Prostate gland (tissue), 2 donors: ENCODE measurements around the gene PDIA3. TPM values are rescaled to one million over a fixed set of nuclear protein-coding genes. Genes with fewer than 3 reads are reported as not detected.

Experiments
- DNase-seq: peaks from one replicate; pipeline ENCODE4 v3.0.0-alpha.2; 2019; ENCODE audit warnings: low spot score
- H3K27ac ChIP-seq, 2 donors: fragments of 200-600 bp; sonication (generic); 2 replicates each; pipeline ENCODE4 v1.5.1; 2017 to 2019
- H3K27me3 ChIP-seq: fragments of 200-600 bp; sonication (generic); replicated peaks from 2 replicates; pipeline ENCODE4 v1.5.1; 2019; ENCODE audit not compliant: insufficient read depth
- H3K36me3 ChIP-seq, 2 donors: fragments of 200-600 bp; sonication (generic); 1 replicate in 1 of 2; 2 replicates in 1 of 2; pipeline versions ENCODE4 v1.5.1 to v1.8.1; 2017 to 2019
- H3K4me1 ChIP-seq: fragments of 200-600 bp; sonication (generic); replicated peaks from 2 replicates; pipeline ENCODE4 v1.5.1; 2019
- H3K4me3 ChIP-seq, 2 donors: fragments of 200-600 bp; sonication (generic); 2 replicates each; pipeline ENCODE4 v1.5.1; 2017 to 2019
- H3K9me3 ChIP-seq: fragments of 200-600 bp; sonication (generic); 2 replicates; pipeline ENCODE4 v1.5.1; 2017
- POLR2A ChIP-seq: fragments of 450-650 bp; IDR thresholded peaks from one replicate; pipeline ENCODE4 v1.6.1; 2016; ENCODE audit warnings: antibody characterized with exemption, mild to moderate bottlenecking
- POLR2AphosphoS5 ChIP-seq: sonication (generic); formaldehyde crosslinking; IDR thresholded peaks from one replicate; pipeline ENCODE4 v1.6.1; 2017; ENCODE audit warnings: antibody characterized with exemption
- WGBS: methylation state at CpG from one replicate; pipeline ENCODE4 v1.1.5; 2018; 5-methylcytosine and 5-hydroxymethylcytosine counted together
- intact Hi-C: fragments of 100-400 bp; cut with DNase I; formaldehyde crosslinking; loops from one replicate; pipeline ENCODE4 v1.14.2; 2022
- total RNA-seq, 2 donors: library from RNA; depleted of rRNA; stranded (reverse); fragments of >200 nt; gene quantifications; one replicate each; pipeline ENCODE4 v1.1.0, GENCODE V29; 2016
- TF ChIP-seq, protein P1 (sequence below), 4 experiments: fragments of 200-600 bp in 2 of 4; fragments of 450-650 bp in 2 of 4; sonication (generic) in 2 of 4; IDR thresholded peaks; 1 replicate in 3 of 4; 2 replicates in 1 of 4; pipeline ENCODE4 v1.5.1; 2016 to 2019; ENCODE audit warnings: antibody characterized with exemption in 4 of 4, mild to moderate bottlenecking in 2 of 4, moderate library complexity in 2 of 4

Gene PDIA3
- total RNA-seq, 2 donors from 2014 or later: 172 to 432 TPM

DNA sequence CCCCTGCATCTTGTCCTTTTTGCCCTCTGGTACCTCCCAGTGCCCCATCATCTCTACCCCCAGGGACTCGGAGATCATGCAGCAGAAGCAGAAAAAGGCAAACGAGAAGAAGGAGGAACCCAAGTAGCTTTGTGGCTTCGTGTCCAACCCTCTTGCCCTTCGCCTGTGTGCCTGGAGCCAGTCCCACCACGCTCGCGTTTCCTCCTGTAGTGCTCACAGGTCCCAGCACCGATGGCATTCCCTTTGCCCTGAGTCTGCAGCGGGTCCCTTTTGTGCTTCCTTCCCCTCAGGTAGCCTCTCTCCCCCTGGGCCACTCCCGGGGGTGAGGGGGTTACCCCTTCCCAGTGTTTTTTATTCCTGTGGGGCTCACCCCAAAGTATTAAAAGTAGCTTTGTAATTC, 47.4 kb downstream of the PDIA3 start:
- peak overlapping the region; percentile 99 for H3K27ac ChIP-seq
- peaks cover 26% of the 10 kb centered on the region for H3K4me1 ChIP-seq
- intact Hi-C loops: no loop called here
- H3K4me3 ChIP-seq: peak overlapping the region; percentile 89 to 98
- DNase-seq: no peak
- H3K27me3 ChIP-seq: no peaks in the 10 kb centered on the region
- TF ChIP-seq POLR2A (no peak), POLR2AphosphoS5 (no peak)
- 79% methylated on average over 10 of the region's 10 CpGs for WGBS
- peaks cover 4 to 5% of the 10 kb centered on the region in 2 donors for H3K36me3 ChIP-seq
- H3K9me3 ChIP-seq: no peaks in the 10 kb centered on the region

DNA sequence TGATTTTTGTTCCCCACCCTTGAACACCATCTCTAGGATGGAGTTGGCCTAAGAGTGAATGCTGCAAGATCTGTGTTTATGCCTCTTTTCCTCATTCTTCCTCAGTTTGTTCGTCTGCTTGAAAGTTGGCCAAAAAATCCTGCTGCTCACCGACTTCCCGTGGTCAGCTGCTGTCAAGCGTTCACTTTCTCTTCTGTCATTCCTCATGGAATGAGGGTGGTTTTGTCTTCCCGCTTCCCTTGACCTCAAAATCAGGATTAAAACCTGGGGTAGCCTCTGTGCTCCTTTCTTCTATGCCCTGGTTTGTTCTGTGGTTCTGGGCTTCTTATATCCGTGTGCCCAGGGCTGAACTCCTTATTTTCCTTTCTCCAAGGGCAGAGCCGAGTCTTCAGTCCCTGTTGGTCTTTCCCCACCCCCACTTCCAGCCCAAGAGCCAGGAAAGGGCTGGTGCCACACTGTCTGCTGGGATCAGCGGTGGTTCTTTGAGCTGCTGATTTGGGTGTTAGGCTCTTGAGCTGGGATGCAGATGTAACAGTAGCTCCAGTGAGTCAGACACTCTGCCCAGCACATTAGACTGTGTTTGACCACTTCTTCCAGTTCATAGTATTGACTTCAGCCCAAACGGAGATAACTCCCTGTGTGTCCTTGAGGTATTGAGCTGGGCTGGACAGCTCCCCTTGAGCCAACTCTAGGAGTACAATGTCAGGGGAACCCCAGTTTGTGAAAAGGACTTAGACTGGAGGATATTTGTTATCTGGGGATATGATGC, 48.2 kb downstream of the PDIA3 start:
- H3K27me3 ChIP-seq: no peaks in the 10 kb centered on the region
- peak overlapping the region in 1 of 2 donors; percentile 89 for H3K4me3 ChIP-seq
- intact Hi-C loops: no loop called here
- H3K27ac ChIP-seq: peak overlapping the region; percentile 99
- H3K4me1 ChIP-seq: peaks cover 31% of the 10 kb centered on the region
- H3K9me3 ChIP-seq: no peaks in the 10 kb centered on the region
- TF ChIP-seq, protein P1, sequence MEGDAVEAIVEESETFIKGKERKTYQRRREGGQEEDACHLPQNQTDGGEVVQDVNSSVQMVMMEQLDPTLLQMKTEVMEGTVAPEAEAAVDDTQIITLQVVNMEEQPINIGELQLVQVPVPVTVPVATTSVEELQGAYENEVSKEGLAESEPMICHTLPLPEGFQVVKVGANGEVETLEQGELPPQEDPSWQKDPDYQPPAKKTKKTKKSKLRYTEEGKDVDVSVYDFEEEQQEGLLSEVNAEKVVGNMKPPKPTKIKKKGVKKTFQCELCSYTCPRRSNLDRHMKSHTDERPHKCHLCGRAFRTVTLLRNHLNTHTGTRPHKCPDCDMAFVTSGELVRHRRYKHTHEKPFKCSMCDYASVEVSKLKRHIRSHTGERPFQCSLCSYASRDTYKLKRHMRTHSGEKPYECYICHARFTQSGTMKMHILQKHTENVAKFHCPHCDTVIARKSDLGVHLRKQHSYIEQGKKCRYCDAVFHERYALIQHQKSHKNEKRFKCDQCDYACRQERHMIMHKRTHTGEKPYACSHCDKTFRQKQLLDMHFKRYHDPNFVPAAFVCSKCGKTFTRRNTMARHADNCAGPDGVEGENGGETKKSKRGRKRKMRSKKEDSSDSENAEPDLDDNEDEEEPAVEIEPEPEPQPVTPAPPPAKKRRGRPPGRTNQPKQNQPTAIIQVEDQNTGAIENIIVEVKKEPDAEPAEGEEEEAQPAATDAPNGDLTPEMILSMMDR (IDR thresholded peaks at IDR 0.05): no peak
- TF ChIP-seq POLR2A (no peak), POLR2AphosphoS5 (no peak)
- peaks cover 4 to 5% of the 10 kb centered on the region in 2 donors for H3K36me3 ChIP-seq
- 86% methylated on average over 9 of the region's 9 CpGs for WGBS
- no peak for DNase-seq

GRCh38 chr15:43795197-43795596, 49.0 kb downstream of the PDIA3 start:
- Histone ChIP-seq H3K9me3 (no peaks in the 10 kb centered on the region), H3K36me3 (peaks cover 4 to 5% of the 10 kb centered on the region in 2 donors), H3K27me3 (no peaks in the 10 kb centered on the region), H3K4me1 (peaks cover 37% of the 10 kb centered on the region), H3K27ac (peak overlapping the region in 1 of 2 donors; percentile 99), H3K4me3 (no peak overlapping the region)
- DNase-seq: no peak
- no peak for TF ChIP-seq POLR2AphosphoS5
- TF ChIP-seq, protein P1 (IDR thresholded peaks at IDR 0.05): no peak
- no peak for TF ChIP-seq POLR2A
- WGBS: 98% methylated on average over 2 of the region's 2 CpGs
- intact Hi-C loops: no loop called here

DNA sequence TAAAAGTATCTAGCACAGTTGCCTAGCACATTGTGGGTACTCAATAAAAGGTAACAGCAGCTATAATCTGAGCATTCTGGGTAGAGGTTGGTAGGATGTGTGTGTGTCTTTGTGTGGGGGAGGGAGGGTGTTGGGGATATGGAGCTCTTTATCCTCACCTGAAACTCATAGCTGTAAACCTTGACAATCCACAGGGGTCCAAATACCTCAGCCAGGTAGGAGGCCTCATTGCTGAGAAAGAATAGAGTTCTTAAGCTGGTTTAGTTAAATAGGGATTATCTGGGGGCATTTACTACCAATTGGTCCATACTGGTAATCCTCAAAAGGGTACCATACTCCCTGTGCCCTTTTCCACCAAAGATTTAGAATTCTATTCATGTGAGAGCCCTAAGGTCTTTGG, 49.8 kb downstream of the PDIA3 start:
- DNase-seq: no peak
- H3K4me3 ChIP-seq: no peak overlapping the region
- H3K27ac ChIP-seq: peak overlapping the region in 1 of 2 donors; percentile 99
- peaks cover 37% of the 10 kb centered on the region for H3K4me1 ChIP-seq
- H3K9me3 ChIP-seq: no peaks in the 10 kb centered on the region
- H3K36me3 ChIP-seq: peaks cover 4 to 5% of the 10 kb centered on the region in 2 donors
- no peaks in the 10 kb centered on the region for H3K27me3 ChIP-seq
- intact Hi-C loops: no loop called here
- TF ChIP-seq POLR2AphosphoS5 (no peak), POLR2A (no peak)
- TF ChIP-seq, protein P1 (IDR thresholded peaks at IDR 0.05): no peak

DNA sequence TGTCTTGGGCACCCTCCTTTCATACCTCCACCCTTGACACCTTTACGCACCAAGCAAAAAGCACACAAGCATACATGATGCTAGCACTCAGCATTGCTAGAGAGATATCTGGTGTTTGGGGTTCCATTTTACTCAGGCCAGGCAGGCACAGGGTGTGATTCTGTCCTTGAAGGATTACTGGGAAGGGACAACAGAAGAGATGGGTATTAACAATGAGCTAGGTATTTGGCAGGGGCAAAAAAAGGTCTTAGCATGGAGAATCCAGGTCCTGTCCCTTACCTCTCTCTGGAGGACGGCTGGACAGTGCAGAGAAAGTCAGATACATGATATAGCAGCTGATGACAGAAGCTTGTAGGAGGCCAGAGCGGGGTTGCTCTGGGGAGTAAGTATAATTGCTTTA, 50.3 kb downstream of the PDIA3 start:
- H3K36me3 ChIP-seq: peaks cover 4 to 5% of the 10 kb centered on the region in 2 donors
- peaks cover 37% of the 10 kb centered on the region for H3K4me1 ChIP-seq
- no peak for DNase-seq
- intact Hi-C loops: no loop called here
- TF ChIP-seq POLR2A (no peak), POLR2AphosphoS5 (no peak)
- TF ChIP-seq, protein P1 (IDR thresholded peaks at IDR 0.05): no peak
- no peak overlapping the region for H3K4me3 ChIP-seq
- 90% methylated on average over 3 of the region's 3 CpGs for WGBS
- no peaks in the 10 kb centered on the region for H3K27me3 ChIP-seq
- peak overlapping the region in 1 of 2 donors; percentile 94 for H3K27ac ChIP-seq
- no peaks in the 10 kb centered on the region for H3K9me3 ChIP-seq
